SKM-1 treated with dmso at 0.1 percent for 144 hours (cell line): ENCODE data around the gene CLCNKB.

ENCODE experiments used
- DNase-seq: peaks from one replicate; lab custom pipeline; 2025; ENCODE audit not compliant: unreplicated experiment; lab: John Stamatoyannopoulos, UW

CLCNKB gene

DNA sequence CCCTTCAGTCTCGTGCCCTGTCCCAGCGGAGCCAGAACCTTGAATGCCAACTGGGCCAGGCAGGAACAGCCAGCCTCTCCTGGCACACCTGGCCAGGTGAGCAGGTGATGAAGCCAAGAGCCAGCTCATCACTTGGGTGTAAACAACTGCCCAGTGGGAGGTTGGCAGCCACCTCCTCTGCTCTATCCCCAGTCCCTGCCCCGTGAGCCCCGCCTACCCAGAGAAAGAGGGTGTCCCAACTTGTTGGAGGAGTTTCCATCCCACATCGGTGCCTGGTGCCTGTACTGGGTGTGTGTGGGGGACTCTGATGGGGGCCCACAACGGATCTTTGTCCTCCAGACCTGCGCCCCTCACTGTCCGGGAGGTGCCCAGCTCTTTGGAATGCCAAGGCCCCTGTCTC is 47.7 kb downstream of the CLCNKB start:
- no peak for DNase-seq

DNA sequence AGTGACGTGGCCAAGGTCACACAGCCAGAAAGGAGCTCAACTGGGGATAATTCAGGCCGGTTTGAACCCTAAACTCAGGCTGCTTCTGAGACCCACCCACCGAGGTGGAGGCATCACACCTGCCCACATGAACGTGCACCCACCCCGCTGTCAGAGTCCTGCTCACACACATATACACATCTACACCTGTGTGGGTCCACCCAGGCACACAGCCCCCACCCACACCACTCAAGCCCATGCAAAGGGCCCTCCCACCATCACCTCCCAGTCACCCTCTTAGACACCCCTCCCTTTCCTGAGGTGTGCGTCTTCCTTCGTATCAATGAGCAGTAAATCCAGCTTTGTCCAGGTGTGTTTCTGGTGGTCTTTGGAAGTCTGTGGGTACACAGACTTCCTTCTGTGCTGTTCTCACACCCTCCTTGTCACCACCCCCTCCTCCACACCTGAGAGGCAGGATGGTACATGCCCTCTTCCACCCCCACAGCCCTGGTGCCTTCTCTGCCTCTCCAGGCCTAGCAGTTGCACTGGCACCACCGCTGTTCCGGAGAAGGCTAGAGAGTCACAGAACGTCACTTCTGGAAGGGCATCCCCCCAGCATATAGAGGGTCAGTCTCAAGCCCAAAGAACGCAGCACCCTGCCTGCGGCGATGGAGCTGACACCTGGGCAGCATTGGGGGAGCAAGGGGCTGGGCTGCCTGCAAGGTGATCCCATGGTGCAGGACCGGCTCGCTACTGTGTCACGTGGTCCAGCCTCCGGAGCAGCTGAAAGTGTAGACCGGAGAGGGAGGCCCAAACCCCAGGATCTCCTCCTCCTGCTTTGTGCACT is 48.7 kb downstream of the CLCNKB start:
- no peak for DNase-seq

DNA sequence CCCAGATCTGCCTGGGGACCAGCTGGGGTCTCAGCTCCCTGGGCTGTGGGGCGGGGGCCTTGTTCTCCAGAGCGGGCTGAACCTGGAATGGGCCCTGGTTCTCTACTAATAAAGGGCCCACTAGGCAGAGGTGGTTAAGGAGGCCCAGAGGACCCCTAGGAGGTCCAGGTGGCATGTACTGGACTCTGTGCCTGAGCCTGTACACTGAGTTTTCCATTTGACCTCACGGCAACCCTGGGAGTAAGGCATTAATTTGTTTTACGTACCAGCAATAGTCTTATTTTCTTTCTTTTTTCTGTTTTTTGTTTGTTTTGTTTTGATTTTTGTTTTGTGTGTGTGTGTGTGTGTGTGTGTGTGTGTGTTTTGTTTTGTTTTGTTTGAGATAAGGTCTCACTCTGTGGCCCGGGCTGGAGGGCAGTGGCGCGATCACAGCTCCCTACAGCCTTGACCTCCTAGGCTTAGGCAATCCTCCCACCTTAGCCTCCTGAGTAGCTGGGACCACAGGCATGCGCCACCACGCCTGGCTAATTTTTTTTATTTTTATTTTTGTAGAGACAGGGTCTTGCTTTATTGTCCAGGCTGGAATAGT is 49.4 kb downstream of the CLCNKB start:
- DNase-seq: no peak

DNA sequence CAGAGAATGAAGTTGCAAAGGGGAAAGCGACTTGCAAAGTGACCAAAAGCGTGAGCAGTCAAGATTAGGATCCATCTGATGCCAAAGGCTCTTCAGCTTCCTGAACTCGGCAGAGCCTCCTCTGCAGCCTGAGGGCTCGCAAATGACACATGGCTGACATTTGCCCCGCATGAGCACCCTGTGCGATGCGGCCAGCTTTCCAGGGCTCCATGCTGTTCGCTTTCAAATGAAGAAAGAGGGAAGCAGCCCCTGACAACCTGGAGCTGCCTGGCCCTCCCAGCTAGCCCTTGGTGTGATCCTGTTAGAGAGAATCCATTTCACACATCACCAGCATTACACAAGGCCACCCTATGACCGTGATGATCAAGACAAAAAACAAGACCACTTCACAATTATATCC is 50.0 kb downstream of the CLCNKB start:
- DNase-seq: no peak

DNA sequence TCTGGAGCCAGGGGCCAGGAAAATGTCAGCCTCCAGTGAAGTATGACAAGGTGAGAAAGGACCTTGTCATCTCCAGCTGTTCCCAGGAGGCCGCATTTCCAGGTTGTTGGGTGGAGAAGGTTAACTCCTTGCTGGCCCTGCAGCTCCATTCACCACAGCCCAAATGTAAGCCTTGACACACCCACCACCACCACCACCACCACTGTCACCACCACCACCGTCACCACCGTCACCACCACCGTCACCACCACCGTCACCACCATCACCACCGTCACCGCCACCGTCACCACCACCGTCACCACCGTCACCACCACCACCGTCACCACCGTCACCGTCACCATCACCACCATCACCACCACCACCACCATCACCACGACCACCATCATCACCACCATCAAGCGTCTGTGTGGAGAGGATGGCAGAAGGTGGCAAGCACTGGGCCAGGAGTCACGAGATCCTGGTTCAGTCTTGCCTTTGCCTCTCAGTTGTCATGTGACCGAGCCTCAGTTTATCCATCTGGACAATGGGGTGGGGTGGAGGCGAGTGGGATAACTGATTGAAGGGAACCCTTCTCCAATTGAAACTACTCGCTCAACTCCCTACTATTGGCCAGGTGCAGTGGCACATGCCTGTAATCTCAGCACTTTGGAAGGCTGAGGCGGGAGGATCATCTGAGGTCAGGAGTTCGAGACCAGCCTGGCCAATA is 51.0 kb downstream of the CLCNKB start:
- DNase-seq: no peak

DNA sequence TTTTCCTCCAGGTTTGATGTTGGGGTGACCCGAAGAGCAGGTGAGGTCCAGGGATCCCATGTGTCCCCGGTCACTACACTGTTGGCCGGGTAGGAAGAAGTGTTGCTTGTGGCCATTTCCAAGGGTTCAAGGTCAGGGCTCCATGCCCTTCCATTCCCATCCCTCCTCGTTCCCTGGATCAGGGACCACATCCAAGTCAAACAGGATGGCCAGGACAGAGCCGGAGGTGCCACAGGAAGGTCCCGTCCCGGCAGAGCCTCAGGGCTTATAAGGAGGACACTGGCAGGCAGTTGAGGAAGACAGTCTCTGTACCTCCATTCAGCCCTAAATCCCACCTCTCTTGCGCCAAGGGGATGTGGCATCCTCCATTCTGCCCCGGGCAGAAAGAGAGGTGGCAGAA is 51.9 kb downstream of the CLCNKB start:
- DNase-seq: no peak

DNA sequence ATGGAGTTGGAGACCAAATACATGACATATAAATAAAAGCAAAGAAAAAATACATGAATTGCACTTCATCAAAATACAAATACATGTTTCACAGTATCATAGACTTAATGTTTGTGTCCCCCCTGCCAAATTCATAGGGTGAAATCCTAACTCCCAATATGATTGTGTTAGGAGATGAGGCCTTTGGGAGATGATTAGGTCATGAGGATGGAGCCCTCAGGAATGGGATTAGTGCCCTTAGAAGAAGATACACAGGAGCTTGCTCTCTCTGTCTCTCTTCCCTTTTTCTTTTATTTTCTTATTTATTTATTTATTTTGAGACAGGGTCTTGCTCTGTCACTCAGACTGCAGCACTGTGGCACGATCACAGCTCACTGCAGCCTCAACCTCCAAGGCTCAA is 55.8 kb downstream of the CLCNKB start:
- DNase-seq: no peak

DNA sequence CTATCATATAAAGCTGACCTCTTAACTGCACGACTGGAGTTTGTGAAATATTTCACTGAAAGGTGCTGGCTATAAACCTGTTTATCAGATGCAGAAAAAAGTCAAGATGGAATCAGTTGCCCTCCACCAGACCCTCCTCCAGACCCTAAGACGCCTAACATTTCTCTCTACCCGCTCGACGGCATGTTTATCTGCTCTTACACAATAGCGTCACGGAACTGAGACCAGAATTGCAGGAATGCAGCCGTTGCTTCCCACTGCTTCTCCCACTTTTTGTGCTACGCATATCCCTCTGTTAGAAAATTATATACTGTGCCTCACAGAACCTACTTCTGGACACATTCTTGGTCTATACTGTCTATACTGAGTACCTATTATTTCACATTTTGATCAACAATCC is 58.0 kb downstream of the CLCNKB start:
- DNase-seq: no peak
